ENCODE measurements around the gene THBD. TPM values are rescaled to one million over a fixed set of nuclear protein-coding genes. Genes with fewer than 3 reads are reported as not detected.

The THBD gene
- polyA plus RNA-seq, 3 donors = 7.5 to 106 (median 26.0) TPM

DNA sequence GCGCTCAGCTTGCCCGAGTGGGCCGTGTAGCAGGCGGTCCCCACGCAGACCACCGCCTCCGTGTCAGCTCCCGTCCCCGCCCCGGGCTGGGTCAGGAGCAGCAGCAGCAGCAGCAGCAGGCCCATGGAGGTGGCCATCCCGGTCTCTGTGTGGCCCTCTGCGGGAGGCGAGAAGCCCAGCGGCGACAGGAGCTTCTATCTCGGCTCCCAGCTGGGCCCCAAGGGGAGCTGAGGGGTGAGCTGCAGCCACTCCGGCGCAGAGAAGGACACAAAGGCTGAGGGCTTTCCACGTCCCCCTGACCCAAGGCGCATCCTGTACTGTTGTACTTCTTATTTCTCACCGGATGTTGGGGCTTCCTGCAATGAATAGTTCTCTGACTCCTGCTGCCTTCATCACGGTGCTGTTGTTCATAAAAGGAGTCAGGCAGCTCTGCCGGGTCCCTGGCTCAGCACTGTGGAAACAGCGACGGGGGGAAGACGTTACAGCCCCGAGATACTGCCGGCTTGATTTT is 36.6 kb upstream of the THBD start, which contains the start of gene CD93:
CD93 (minus strand) TSS at position 269 of the 511 bp plus-strand sequence; CDS start at position 137, 132 bp downstream.
- peak within 1 kb of the TSS; percentile 86 for H3K27ac ChIP-seq (ENCODE audit: low read depth, low read length)
- 37 to 57% (median 44%) methylated on average over 28 of the region's 28 CpGs for WGBS, 3 donors

- 57 to 77% (median 57%) methylated on average over 23 of the region's 23 CpGs for WGBS, 3 donors
- peak overlapping the region; percentile 86 for H3K27ac ChIP-seq (ENCODE audit: low read depth, low read length)
Measured at GRCh38 chr20:23085436-23086055, 36.1 kb upstream of the THBD start.

- no peak overlapping the region for H3K27ac ChIP-seq (ENCODE audit: low read depth, low read length)
- WGBS, 3 donors = 58 to 72% (median 62%) methylated on average over 24 of the region's 24 CpGs
Measured at GRCh38 chr20:23084845-23085365, 35.4 kb upstream of the THBD start.

GRCh38 chr20:23084282-23084844 is 34.9 kb upstream of the THBD start:
- 68 to 81% (median 79%) methylated on average over 16 to 17 of the region's 17 CpGs for WGBS, 3 donors
- no peak overlapping the region for H3K27ac ChIP-seq (ENCODE audit: low read depth, low read length)

- WGBS, 3 donors = 64 to 77% (median 76%) methylated on average over 15 of the region's 15 CpGs
- H3K27ac ChIP-seq (ENCODE audit: low read depth, low read length) = peak overlapping the region; percentile 46
Measured at GRCh38 chr20:23083553-23084220, 34.2 kb upstream of the THBD start.

DNA sequence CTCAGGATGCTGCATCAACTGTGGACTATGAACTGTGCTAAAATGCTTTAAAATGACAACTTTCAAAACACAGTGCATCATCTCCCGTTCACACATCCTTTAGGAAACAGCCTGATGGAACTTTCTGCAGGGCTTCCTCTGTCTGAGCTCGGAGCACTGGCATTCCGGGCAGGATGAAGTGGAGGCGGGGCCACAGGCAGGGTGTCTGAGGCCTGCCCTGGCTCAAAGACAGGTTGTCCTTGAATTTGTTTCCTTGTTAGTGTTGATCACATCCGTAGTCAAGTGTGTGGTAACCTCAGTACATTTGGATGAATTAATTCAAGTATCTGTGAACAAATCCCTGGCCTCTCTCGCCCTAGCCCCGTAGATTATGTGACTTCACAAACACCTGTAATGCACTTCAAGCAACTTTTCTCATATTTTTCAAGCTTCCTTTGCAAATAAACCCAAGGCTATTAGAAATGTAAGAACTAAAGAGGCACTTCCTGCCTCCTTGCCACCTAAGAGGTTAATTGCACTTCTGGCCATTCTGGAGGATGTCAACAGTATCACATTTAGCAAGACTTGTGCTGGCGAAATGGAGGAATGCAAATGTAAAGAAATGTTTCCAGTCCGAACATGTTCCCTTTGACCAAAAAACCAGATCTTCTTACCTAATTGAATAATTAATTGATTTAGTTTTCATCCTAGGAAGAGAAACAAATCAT is 33.5 kb upstream of the THBD start:
- no peak overlapping the region for H3K27ac ChIP-seq (ENCODE audit: low read depth, low read length)
- WGBS, 3 donors = 48 to 52% (median 50%) methylated on average over 9 of the region's 9 CpGs

DNA sequence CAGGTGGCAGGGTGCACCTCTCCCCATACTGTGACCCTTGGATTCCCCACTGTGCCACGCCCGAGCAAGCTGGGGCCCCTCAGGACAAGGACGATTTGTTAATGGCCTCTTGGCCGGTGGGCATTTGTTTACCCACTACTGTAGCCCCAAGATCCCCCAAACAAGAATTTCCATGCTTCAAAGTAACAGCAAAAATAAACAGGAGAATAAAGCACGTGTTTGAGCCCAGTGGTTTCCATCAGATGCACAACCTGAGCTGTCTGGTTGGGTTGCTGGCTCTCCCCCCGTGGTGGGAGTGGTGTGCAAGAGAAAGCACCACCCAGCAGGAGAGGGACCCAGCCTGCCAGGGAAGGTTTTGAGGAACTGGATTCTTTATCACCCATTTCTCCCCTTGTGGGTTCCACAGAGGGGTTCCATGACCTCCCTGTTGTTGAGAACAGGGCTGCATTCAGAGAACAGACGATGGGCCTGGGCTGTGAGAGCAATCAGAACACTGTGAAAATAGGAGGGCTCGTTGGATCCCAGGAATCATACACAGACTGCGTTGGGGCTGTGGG is 31.9 kb upstream of the THBD start:
- H3K27ac ChIP-seq (ENCODE audit: low read depth, low read length) = no peak overlapping the region
- WGBS, 3 donors = 51 to 78% (median 72%) methylated on average over 9 of the region's 9 CpGs

DNA sequence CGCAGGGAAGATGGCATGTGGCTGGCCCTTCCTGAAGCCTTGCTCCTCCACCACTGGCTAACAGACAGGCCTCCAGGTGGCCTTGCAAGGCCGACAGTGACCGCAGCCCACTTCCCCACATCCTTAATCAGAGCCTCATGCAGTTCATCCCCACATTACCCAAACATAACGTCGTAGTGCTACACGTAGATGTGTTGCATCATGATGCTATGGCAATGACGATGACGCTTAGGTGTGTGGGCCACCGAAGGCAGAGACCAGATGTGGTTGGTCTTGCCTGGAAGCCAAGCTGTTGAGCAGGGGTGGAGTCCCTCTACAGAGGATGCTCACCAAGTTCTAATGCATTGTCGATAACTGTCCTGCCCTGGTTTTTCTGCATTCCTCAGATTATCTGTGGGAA is 31.0 kb upstream of the THBD start:
- 55 to 89% (median 64%) methylated on average over 10 of the region's 10 CpGs for WGBS, 3 donors
- H3K27ac ChIP-seq (ENCODE audit: low read depth, low read length) = no peak overlapping the region

- 63 to 80% (median 76%) methylated on average over 2 of the region's 2 CpGs for WGBS, 3 donors
- H3K27ac ChIP-seq (ENCODE audit: low read depth, low read length) = no peak overlapping the region
Measured at GRCh38 chr20:23079926-23080325, 30.5 kb upstream of the THBD start.

- WGBS, 3 donors = 37 to 84% (median 81%) methylated on average over 6 of the region's 6 CpGs
- H3K27ac ChIP-seq (ENCODE audit: low read depth, low read length) = no peak overlapping the region
Measured at GRCh38 chr20:23079016-23079351, 29.5 kb upstream of the THBD start.

DNA sequence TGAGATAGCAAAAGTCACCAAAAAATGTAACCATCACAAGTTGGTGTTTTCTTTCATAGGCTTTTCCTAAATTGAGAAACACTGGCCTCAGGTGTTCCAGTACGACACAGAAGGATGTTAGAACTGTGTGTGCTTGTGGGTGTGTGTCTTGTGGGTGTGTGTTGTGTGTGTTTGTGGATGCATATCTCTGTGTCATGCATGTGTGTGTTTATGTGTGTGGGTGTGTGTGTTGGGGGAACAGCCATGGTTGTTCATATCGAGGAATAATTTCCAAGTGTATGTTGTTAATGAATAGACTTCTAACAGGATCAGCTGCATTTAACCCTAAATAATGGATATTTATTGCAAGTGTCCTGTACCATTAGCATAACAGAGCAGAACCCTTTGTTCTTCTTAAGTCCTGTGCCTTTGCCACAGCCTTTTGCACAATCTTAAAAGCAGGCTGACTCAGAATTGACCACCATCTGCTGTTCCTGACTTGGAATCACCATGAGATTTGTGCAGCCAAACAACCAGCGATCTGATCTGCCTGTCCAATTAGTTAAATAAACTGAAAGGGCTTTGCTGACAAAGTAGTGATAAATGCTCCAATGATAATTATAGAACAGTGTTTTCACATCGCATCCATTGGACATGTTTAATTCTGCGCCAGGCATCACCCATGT is 29.0 kb upstream of the THBD start:
- WGBS, 3 donors = 53 to 81% (median 77%) methylated on average over 5 of the region's 5 CpGs
- no peak overlapping the region for H3K27ac ChIP-seq (ENCODE audit: low read depth, low read length)

- no peak overlapping the region for H3K27ac ChIP-seq (ENCODE audit: low read depth, low read length)
- WGBS, 3 donors = 77 to 84% (median 83%) methylated on average over 4 of the region's 4 CpGs
Measured at GRCh38 chr20:23077277-23077676, 27.8 kb upstream of the THBD start.

DNA sequence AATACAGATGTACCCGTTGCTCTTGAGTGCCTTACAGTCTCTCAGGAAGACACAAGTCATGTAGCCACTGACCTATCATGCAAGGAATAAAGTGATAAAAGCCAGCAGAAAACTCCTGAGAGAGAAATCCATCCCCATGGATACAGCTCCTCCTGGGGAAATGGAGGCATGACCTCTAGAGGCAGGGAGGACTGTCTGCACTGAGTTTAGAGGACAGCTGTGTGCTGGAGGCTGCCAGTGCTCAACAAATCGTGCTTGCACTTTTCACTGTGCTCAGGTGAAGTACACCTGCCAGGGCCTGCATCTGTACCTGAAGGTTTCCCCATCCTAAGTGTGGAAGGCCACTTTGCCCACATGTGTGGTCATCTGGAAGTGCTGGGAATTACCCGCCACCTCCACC is 24.6 kb upstream of the THBD start:
- 91 to 97% (median 96%) methylated on average over 3 of the region's 3 CpGs for WGBS, 3 donors
- H3K27ac ChIP-seq (ENCODE audit: low read depth, low read length) = no peak overlapping the region

- H3K27ac ChIP-seq (ENCODE audit: low read depth, low read length) = no peak overlapping the region
- WGBS, 3 donors = 45 to 76% (median 71%) methylated on average over 11 of the region's 11 CpGs
Measured at GRCh38 chr20:23072892-23073586, 23.6 kb upstream of the THBD start.

DNA sequence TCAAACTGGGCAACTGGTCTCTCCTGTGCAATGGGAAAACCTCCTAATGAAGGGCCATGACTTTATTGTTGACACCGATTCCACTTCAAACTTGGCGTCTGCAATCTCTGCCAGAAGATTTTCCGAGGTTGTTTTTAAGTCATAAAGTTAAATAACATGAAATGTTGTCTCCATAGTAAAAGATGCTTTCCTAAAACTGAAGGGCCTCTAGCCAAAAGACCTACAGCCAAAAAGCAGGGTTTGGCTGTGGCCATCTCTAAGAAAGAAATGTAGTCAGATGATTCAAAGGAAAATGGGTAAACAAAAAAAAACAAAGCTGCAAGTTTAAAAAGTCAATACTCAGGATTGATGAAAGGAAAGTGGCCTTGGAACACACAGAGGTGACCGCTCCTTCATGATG is 22.5 kb upstream of the THBD start:
- no peak overlapping the region for H3K27ac ChIP-seq (ENCODE audit: low read depth, low read length)
- WGBS, 3 donors = 41 to 80% (median 77%) methylated on average over 4 of the region's 4 CpGs

- no peak overlapping the region for H3K27ac ChIP-seq (ENCODE audit: low read depth, low read length)
- WGBS, 3 donors = 67 to 82% (median 78%) methylated on average over 3 of the region's 3 CpGs
Measured at GRCh38 chr20:23071398-23071797, 21.9 kb upstream of the THBD start.

DNA sequence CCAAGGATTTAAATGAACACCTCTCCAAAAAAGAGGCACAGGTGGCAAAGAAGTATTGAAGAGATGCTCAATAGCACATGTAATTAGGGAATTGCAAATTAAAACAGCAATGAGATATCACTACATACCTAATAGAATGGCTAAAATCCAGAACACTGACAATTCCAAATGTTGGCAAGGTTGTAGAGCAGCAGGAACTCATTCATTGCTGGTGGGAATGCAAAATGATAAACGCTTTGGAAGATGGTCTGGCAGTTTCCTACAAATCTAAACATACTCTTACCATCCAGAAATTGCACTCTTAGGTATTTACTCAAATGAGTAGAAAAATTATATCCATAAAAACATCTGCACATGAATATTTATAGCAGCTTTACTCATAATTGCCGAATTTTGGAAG is 19.6 kb upstream of the THBD start:
- no peak overlapping the region for H3K27ac ChIP-seq (ENCODE audit: low read depth, low read length)
- 74 to 93% (median 88%) methylated on average over 2 of the region's 2 CpGs for WGBS, 3 donors

DNA sequence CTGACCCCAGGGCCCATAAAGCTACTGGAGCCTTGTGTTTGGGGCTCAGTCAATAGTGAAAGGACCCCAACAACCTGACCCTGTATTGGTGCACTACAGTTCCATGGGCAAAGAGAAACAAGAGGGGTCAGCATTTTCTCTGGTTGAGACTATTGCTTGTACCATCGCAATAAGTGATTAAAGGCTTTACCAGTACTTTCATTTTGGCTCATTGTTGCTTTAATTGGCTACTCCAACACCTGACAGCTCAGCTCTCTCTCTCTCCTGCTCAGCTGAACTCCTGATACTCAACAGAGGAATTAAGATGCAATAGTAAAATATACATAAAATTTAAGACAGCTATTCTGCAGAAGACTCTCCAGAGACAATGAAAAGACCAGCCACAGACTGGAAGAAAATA is 18.8 kb upstream of the THBD start:
- 77 to 88% (median 85%) methylated on average over 1 of the region's 1 CpG for WGBS, 3 donors
- no peak overlapping the region for H3K27ac ChIP-seq (ENCODE audit: low read depth, low read length)
